Stomach (tissue), 9 donors: ENCODE results near the gene SLC34A3. TPM values are rescaled to one million over a fixed set of nuclear protein-coding genes. Genes with fewer than 3 reads are reported as not detected.

ENCODE experiments used
- DNase-seq, 2 donors: peaks; one replicate each; pipeline versions ENCODE4 v3.0.0 to v3.0.0-alpha.2; 2013 to 2019
- H3K27ac ChIP-seq, 5 donors: fragments of 200-600 bp in 4 of 5; sonication (generic) in 4 of 5; one replicate each; pipeline ENCODE4 v1.5.1; 2013 to 2019; ENCODE audit warnings: mild to moderate bottlenecking in 1 of 5, moderate library complexity in 1 of 5
- H3K27me3 ChIP-seq, 3 donors: fragments of 200-600 bp; sonication (generic); one replicate each; pipeline ENCODE4 v1.5.1; 2017 to 2019; ENCODE audit warnings: mixed run types in 1 of 3
- H3K36me3 ChIP-seq, 4 donors: fragments of 200-600 bp; sonication (generic); 1 replicate in 3 of 4; 2 replicates in 1 of 4; pipeline ENCODE4 v1.5.1; 2016 to 2019
- H3K4me1 ChIP-seq, 4 donors: fragments of 200-600 bp; sonication (generic); one replicate each; pipeline ENCODE4 v1.5.1; 2016 to 2019
- H3K4me3 ChIP-seq, 4 donors: fragments of 200-600 bp; sonication (generic) in 3 of 4; one replicate each; pipeline ENCODE4 v1.5.1; 2016 to 2019; ENCODE audit warnings: mild to moderate bottlenecking in 1 of 4
- H3K9me3 ChIP-seq, 4 donors: fragments of 200-600 bp; sonication (generic); one replicate each; pipeline ENCODE4 v1.5.1; 2016 to 2019
- EP300 ChIP-seq: sonication (generic); formaldehyde crosslinking; IDR thresholded peaks from one replicate; pipeline ENCODE4 v1.6.1; 2017; ENCODE audit warnings: antibody characterized with exemption
- POLR2A ChIP-seq, 4 donors: fragments of 450-650 bp; IDR thresholded peaks; one replicate each; pipeline ENCODE4 v1.6.1; 2016; ENCODE audit warnings: antibody characterized with exemption in 4 of 4, control low read depth in 2 of 4, mild to moderate bottlenecking in 1 of 4, moderate library complexity in 1 of 4
- POLR2AphosphoS5 ChIP-seq, 3 donors: sonication (generic); formaldehyde crosslinking; IDR thresholded peaks; one replicate each; pipeline ENCODE4 v1.6.1; 2016; ENCODE audit warnings: antibody characterized with exemption in 3 of 3
- WGBS, 5 donors: extraction: QIAGEN DNeasy Blood & Tissue Kit in 3 of 5; methylation state at CpG; one replicate each; pipeline versions ENCODE4 v1.1.5 to v1.1.7; 2013 to 2018; 5-methylcytosine and 5-hydroxymethylcytosine counted together
- intact Hi-C: fragments of 100-400 bp; cut with DNase I; formaldehyde crosslinking; loops from one replicate; pipeline ENCODE4 v1.15.1; 2023; ENCODE audit warnings: low total_unique reads
- polyA plus RNA-seq, 3 donors: library from polyadenylated mRNA; stranded (reverse); fragments of 200-250 nt; gene quantifications; one replicate each; pipeline ENCODE4 v1.2.3, GENCODE V29; 2013
- total RNA-seq, 5 donors: library from RNA; depleted of rRNA; stranded (reverse); fragments of >200 nt; gene quantifications; one replicate each; pipeline versions ENCODE4 v1.1.0 to v1.2.3, GENCODE V29; 2014 to 2016
- TF ChIP-seq, protein P1 (sequence below), 7 experiments: fragments of 450-650 bp in 4 of 7; fragments of 200-600 bp in 3 of 7; sonication (generic) in 3 of 7; IDR thresholded peaks; one replicate each; pipeline ENCODE4 v1.5.1; 2016 to 2019; ENCODE audit warnings: antibody characterized with exemption in 7 of 7, control low read depth in 2 of 7, mild to moderate bottlenecking in 1 of 7
- donor health status: healthy with polysubstance abuse.
- donor health status: Bipolar disorder and iron deficiency.
- donor health status: healthy.

SLC34A3 gene
- total and polyA plus RNA-seq, 8 donors: 0.18 to 0.53 TPM; not detected in 6

DNA sequence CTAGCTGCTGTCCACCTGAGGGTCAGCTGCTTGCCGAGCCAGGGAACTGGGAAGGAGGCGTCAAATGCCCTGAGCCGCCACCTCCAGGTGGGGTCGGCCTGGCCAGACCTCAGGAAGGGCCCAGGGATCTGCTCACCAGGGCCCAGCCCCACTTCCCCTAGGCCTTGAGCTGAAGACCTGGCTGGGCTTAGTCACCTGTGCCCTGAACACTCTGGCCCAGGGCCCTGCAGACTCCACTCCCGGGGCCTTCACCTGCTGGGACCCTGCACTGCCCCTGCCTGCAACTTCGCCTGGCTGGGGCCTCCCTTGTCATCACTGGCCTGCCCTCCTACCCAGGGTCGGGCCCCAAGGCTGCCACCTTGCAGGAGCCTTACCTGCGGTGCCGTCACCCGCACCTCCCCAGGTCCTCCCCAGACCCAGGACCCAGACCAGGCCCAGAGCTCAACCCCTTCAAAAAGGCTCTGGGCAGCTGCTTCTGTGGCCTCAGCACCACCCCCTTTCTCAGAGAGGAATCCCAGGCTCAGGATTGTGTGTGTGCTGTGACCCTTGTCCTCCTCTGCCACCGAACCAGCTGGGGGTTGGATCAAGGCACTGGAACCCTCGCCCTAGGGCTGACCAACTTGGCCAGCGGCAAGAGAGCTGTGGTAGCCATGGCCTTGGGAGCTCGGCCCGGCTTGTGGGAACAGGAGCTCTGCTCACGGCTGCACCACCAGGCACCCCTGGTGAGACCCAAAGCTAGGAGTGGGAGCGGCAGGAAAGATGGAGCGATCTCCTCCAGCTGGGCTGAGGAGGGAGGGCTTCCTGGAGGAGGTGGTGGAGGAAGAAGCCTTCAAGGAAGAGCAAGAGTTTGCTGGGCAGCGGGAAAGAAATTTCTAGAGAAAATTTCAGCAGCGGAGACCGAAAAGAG, 23.3 kb downstream of the SLC34A3 start:
- TF ChIP-seq POLR2A (IDR thresholded peaks at IDR 0.05): no peak
- no peak for TF ChIP-seq EP300
- TF ChIP-seq, protein P1, sequence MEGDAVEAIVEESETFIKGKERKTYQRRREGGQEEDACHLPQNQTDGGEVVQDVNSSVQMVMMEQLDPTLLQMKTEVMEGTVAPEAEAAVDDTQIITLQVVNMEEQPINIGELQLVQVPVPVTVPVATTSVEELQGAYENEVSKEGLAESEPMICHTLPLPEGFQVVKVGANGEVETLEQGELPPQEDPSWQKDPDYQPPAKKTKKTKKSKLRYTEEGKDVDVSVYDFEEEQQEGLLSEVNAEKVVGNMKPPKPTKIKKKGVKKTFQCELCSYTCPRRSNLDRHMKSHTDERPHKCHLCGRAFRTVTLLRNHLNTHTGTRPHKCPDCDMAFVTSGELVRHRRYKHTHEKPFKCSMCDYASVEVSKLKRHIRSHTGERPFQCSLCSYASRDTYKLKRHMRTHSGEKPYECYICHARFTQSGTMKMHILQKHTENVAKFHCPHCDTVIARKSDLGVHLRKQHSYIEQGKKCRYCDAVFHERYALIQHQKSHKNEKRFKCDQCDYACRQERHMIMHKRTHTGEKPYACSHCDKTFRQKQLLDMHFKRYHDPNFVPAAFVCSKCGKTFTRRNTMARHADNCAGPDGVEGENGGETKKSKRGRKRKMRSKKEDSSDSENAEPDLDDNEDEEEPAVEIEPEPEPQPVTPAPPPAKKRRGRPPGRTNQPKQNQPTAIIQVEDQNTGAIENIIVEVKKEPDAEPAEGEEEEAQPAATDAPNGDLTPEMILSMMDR (IDR thresholded peaks at IDR 0.05): no peak
- no peak for TF ChIP-seq POLR2AphosphoS5 (IDR thresholded peaks at IDR 0.05)
- H3K4me1 ChIP-seq: peaks cover 22 to 51% (median 38%) of the 10 kb centered on the region in 4 donors
- peaks cover under 1 to 26% (median 21%) of the 10 kb centered on the region in 4 donors for H3K36me3 ChIP-seq
- no peaks in the 10 kb centered on the region for H3K9me3 ChIP-seq
- peak overlapping the region in 4 of 5 donors; percentile 76 to 91 (median 82) for H3K27ac ChIP-seq
- WGBS, 5 donors: 48 to 65% (median 53%) methylated on average over 12 to 21 of the region's 21 CpGs
- intact Hi-C loops: no loop called here
- no peak for DNase-seq
- H3K27me3 ChIP-seq: no peaks in the 10 kb centered on the region
- H3K4me3 ChIP-seq: peak overlapping the region; percentile 94 to 100 (median 98)

DNA sequence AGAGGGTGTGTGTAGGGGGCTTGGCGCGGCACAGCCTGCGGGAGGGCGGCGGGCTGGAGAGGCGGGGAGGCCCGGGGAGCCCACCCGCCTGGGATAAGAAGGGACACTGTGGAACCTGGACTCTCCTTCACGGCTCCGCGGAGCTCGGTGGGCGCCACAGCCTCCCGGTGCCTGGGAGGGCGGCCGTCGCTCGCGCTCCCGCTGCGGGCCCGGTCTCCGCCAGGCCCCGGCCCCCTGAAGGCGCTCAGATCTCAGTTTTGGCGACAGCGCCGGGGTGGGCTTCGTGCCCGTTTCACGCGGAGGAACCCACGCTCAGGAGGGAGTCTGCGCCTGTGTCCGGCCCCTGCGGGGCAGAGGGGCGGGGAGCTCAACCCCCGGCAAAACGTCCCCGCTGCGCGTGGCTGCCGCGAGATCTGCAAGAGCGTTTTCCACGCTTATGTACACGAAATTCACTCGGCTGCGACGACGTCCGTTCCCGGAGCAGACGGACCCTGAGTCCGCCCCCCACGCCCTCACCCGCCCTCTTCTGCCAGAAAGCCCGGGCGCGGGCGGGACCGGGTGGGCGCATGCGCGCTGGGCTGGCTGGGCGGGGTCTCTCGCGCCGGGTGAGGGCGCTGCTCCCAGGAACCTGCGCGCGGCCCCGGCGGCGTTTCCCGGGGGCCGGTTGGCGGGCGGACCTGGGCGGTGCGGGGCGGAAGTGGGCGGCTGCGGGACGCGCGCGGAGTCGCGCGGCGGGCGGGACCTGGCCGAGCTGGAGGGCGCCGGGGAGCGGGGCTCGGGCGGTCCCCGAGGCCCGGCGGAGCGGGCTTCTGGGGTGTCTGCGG, 24.1 kb downstream of the SLC34A3 start, which contains the start of gene NELFB:
Gene NELFB (plus strand): TSS at position 704 of the 824 bp plus-strand sequence.
- peak within 1 kb of the TSS; percentile 94 to 100 (median 98) for H3K4me3 ChIP-seq
- 0 to 4% (median 1%) methylated on average over 37 to 105 of the region's 105 CpGs for WGBS, 5 donors
- no peaks in the 10 kb centered on the region for H3K9me3 ChIP-seq
- H3K4me1 ChIP-seq: peaks cover 22 to 51% (median 38%) of the 10 kb centered on the region in 4 donors
- intact Hi-C loops: no loop called here
- peak within 1 kb of the TSS; percentile 78 to 91 (median 83) for H3K27ac ChIP-seq
- TF ChIP-seq EP300 (no peak), POLR2AphosphoS5 (IDR thresholded peaks at IDR 0.05) (peak; percentile 33 to 85 (median 75)), POLR2A (IDR thresholded peaks at IDR 0.05) (no peak)
- TF ChIP-seq, protein P1 (IDR thresholded peaks at IDR 0.05): peak in 1 of 7 experiments; percentile 33
- H3K36me3 ChIP-seq: peaks cover 4 to 32% (median 26%) of the 10 kb centered on the region in 4 donors
- peak; percentile 96 to 97 for DNase-seq
- H3K27me3 ChIP-seq: no peaks in the 10 kb centered on the region

GRCh38 chr9:137255448-137256114, 24.9 kb downstream of the SLC34A3 start:
- TF ChIP-seq EP300: no peak
- TF ChIP-seq, protein P1 (IDR thresholded peaks at IDR 0.05): no peak
- no peak for TF ChIP-seq POLR2AphosphoS5 (IDR thresholded peaks at IDR 0.05)
- TF ChIP-seq POLR2A (IDR thresholded peaks at IDR 0.05): no peak
- H3K36me3 ChIP-seq: peaks cover 4 to 32% (median 26%) of the 10 kb centered on the region in 4 donors
- WGBS, 5 donors: 1 to 2% (median 1%) methylated on average over 23 to 51 of the region's 51 CpGs
- intact Hi-C loops: no loop called here
- no peak for DNase-seq
- peak overlapping the region; percentile 94 to 100 (median 98) for H3K4me3 ChIP-seq
- H3K9me3 ChIP-seq: no peaks in the 10 kb centered on the region
- H3K27me3 ChIP-seq: no peaks in the 10 kb centered on the region
- H3K27ac ChIP-seq: peak overlapping the region; percentile 78 to 91 (median 82)
- peaks cover 22 to 51% (median 38%) of the 10 kb centered on the region in 4 donors for H3K4me1 ChIP-seq
